Cardiac muscle cell (in vitro differentiated cells and primary cell): ENCODE results near the gene TBC1D5. TPM values are rescaled to one million over a fixed set of nuclear protein-coding genes. Genes with fewer than 3 reads are reported as not detected.

ENCODE experiments used
- DNase-seq, 2 donors: peaks; one replicate each; pipeline versions ENCODE4 v3.0.0 to v3.0.0-alpha.2; 2010 to 2017; ENCODE audit warnings: low read depth in 1 of 2, low spot score in 1 of 2
- H3K27ac ChIP-seq: fragments of 200-600 bp; sonication (generic); 2 replicates; pipeline ENCODE4 v1.5.1; 2016
- H3K27me3 ChIP-seq: fragments of 200-600 bp; sonication (generic); 2 replicates; pipeline ENCODE4 v1.6.0; 2016; ENCODE audit warnings: control low read depth
- H3K36me3 ChIP-seq: fragments of 200-600 bp; sonication (generic); 2 replicates; pipeline ENCODE4 v1.5.1; 2016; ENCODE audit warnings: control low read depth
- H3K4me1 ChIP-seq: fragments of 200-600 bp; sonication (generic); 2 replicates; pipeline ENCODE4 v1.8.1; 2017; ENCODE audit warnings: low read depth, mild to moderate bottlenecking, mixed run types
- H3K4me3 ChIP-seq: fragments of 200-600 bp; sonication (generic); 2 replicates; pipeline ENCODE4 v1.5.1; 2016; ENCODE audit warnings: mild to moderate bottlenecking
- H3K9me3 ChIP-seq: fragments of 200-600 bp; sonication (generic); 2 replicates; pipeline ENCODE4 v1.5.1; 2017; ENCODE audit warnings: low read depth, mild to moderate bottlenecking, control low read depth
- polyA plus RNA-seq: library from polyadenylated mRNA; unstranded; fragments of >200 nt; fragmentation: Nextera tagmentation; extraction: Ambion mirVana; gene quantifications from 2 replicates; pipeline ENCODE4 v1.2.1, GENCODE V29; 2016
- total RNA-seq: library from RNA; depleted of rRNA; stranded (reverse); fragments of >200 nt; gene quantifications from 2 replicates; pipeline ENCODE4 v1.2.3, GENCODE V29; 2016
- TF ChIP-seq, protein P1 (sequence below): IDR thresholded peaks from 2 replicates; pipeline ENCODE4 v1.5.1; 2012; ENCODE audit warnings: low read depth, mild to moderate bottlenecking, low read length

Gene TBC1D5
- total and polyA plus RNA-seq, 2 experiments from 2014 or later = 34.5 to 66.6 TPM

DNA sequence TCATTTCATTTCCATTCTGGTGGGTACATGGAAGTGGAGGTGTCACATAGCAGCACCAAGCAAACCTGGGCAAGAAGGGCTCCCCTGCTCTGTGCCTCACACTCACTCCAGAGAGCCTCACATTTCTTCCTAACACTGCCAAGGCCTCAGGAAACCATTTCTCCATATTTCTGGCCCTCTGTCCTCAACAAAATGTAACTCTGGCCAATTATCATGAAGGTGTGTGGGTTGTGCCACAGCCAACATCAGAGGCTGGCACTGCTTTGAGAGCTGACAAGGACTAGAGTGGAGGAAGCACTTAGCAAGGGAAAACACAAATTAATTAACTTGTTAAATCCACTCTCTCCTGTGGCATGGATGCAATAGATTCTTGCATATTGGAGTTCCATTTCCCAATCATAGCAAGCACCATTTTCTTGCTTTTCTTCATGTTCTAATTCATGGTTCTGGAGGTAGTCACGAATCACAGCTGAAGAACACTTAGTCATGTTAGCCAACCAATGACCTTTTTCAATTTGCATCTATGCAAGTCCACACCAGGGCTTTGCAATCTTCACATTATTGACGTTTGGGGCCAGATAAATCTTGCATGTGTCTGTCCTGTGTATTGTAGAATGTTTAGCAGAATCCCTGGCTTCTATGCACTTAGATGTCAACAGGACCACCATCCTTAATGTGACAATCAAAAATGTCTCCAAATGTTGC, 616.5 kb downstream of the TBC1D5 start:
- Histone ChIP-seq H3K4me3 (no peak overlapping the region), H3K27me3 (no peaks in the 10 kb centered on the region), H3K4me1 (no peaks in the 10 kb centered on the region), H3K27ac (no peak overlapping the region), H3K9me3 (no peaks in the 10 kb centered on the region), H3K36me3 (no peaks in the 10 kb centered on the region)
- TF ChIP-seq, protein P1, sequence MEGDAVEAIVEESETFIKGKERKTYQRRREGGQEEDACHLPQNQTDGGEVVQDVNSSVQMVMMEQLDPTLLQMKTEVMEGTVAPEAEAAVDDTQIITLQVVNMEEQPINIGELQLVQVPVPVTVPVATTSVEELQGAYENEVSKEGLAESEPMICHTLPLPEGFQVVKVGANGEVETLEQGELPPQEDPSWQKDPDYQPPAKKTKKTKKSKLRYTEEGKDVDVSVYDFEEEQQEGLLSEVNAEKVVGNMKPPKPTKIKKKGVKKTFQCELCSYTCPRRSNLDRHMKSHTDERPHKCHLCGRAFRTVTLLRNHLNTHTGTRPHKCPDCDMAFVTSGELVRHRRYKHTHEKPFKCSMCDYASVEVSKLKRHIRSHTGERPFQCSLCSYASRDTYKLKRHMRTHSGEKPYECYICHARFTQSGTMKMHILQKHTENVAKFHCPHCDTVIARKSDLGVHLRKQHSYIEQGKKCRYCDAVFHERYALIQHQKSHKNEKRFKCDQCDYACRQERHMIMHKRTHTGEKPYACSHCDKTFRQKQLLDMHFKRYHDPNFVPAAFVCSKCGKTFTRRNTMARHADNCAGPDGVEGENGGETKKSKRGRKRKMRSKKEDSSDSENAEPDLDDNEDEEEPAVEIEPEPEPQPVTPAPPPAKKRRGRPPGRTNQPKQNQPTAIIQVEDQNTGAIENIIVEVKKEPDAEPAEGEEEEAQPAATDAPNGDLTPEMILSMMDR = no peak
- DNase-seq = no peak

- H3K27ac ChIP-seq = no peak overlapping the region
- no peaks in the 10 kb centered on the region for H3K4me1 ChIP-seq
- H3K4me3 ChIP-seq = no peak overlapping the region
- no peaks in the 10 kb centered on the region for H3K9me3 ChIP-seq
- DNase-seq = no peak
- TF ChIP-seq, protein P1 = no peak
- H3K36me3 ChIP-seq = no peaks in the 10 kb centered on the region
- no peaks in the 10 kb centered on the region for H3K27me3 ChIP-seq
These were observed 619.7 kb downstream of the TBC1D5 start for GRCh38 chr3:17122758-17123157.

- no peak overlapping the region for H3K27ac ChIP-seq
- DNase-seq = no peak
- no peaks in the 10 kb centered on the region for H3K4me1 ChIP-seq
- H3K27me3 ChIP-seq = no peaks in the 10 kb centered on the region
- no peaks in the 10 kb centered on the region for H3K36me3 ChIP-seq
- H3K4me3 ChIP-seq = no peak overlapping the region
- TF ChIP-seq, protein P1 = no peak
- no peaks in the 10 kb centered on the region for H3K9me3 ChIP-seq
These were observed 621.1 kb downstream of the TBC1D5 start for GRCh38 chr3:17121336-17121735.

DNA sequence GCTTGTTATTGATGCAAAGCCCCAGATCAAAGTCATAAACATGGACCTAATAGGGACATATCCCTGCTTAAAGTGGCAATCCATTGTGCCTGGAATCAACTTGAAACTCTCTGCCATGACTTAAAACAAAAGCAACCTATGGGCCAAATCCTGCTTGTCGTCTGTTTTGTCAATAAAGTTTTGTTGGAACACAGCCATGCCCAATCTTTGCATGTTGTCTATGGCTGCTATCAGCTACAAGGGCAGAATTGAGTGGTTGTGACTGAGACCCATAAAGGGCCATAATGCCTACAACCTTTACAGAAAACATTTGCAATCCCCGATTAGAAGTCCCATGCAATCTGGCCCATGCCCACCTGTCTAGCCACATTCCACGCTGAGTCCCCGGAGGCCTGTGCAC, 622.3 kb downstream of the TBC1D5 start:
- H3K27me3 ChIP-seq = no peaks in the 10 kb centered on the region
- no peak overlapping the region for H3K27ac ChIP-seq
- H3K4me1 ChIP-seq = no peaks in the 10 kb centered on the region
- TF ChIP-seq, protein P1 = no peak
- H3K36me3 ChIP-seq = no peaks in the 10 kb centered on the region
- no peaks in the 10 kb centered on the region for H3K9me3 ChIP-seq
- no peak overlapping the region for H3K4me3 ChIP-seq
- DNase-seq = no peak

DNA sequence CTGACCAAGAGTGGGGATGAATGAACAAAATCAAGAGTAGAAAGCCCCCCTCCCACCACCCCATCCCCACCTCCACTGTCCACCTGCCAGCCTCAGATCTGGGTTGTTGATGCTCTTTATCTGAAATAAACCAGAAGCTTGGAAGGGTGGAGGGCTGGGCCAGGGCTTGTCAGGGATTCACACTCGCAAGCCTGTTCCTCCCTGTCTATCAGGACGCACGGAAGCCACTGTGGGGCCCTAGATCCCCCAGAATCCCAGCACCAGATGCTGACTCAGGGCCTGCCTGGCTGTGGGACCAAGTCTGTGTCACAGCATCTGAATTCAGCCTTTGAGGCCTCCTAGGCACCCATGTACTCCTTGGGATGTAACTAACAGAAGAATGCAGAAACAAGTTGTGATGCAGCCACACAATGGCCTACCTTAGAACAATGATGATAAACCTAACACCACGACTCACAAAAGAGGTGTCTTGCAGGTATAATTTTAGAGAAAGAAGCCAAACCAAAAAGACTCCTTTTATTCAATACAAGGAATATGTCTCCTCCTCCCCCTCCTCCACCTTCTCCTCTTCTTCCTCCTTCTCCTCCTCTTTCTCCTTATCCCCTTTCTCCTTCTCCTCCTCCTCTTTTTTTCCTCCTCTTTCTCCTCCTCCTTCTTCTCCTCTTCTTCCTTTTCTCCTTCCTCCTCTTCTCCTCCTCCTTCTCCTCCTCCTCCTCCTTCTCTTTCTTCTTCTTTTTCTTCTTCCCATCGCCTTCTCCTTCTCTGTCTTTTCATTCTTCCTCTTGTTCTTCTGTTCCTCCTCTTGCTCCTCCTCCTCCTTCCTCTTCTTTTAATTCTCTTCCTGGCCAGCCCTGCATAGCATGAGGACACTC, 623.0 kb downstream of the TBC1D5 start:
- Histone ChIP-seq H3K27me3 (no peaks in the 10 kb centered on the region), H3K27ac (no peak overlapping the region), H3K4me1 (no peaks in the 10 kb centered on the region), H3K36me3 (no peaks in the 10 kb centered on the region), H3K4me3 (no peak overlapping the region), H3K9me3 (no peaks in the 10 kb centered on the region)
- no peak for DNase-seq
- TF ChIP-seq, protein P1 = no peak
